Endothelial cell of umbilical vein (primary cell): ENCODE measurements around the gene GPRC6A. TPM values are rescaled to one million over a fixed set of nuclear protein-coding genes. Genes with fewer than 3 reads are reported as not detected.

ENCODE experiments used
- BruUV-seq: library from RNA; stranded (reverse); fragments of 400-500 nt; replicated peaks from 2 replicates; lab custom pipeline; 2021; lab: Mats Ljungman, UMichigan
- CTCF ChIA-PET: fragments of 300-600, 350-600 bp; sonication (Branson Sonifier 250); formaldehyde crosslinking; loops from one replicate; lab custom pipeline; 2021; ENCODE audit warnings: antibody characterized with exemption, inconsistent platforms; lab: Charles Lee
- POLR2A ChIA-PET: fragments of 300-600, 350-600 bp; sonication (Branson Sonifier 250); formaldehyde crosslinking; loops from one replicate; lab custom pipeline; 2021; ENCODE audit warnings: antibody characterized with exemption, inconsistent platforms; lab: Charles Lee
- DNase-seq: peaks from one replicate; pipeline ENCODE4 v3.0.0-alpha.2; 2011; ENCODE audit warnings: low read depth, low spot score
- FAIRE-seq: peaks from 2 replicates; lab custom pipeline; 2011; peaks lifted over from hg19 to GRCh38; lab: Jason Lieb, UNC
- H2AFZ ChIP-seq: 2 replicates; pipeline ENCODE4 v1.6.0; 2012; ENCODE audit warnings: low read depth, low read length, control low read depth, inconsistent platforms
- H3K27ac ChIP-seq: 2 replicates; pipeline ENCODE4 v1.5.1; 2011; ENCODE audit warnings: low read depth, mild to moderate bottlenecking, control low read depth, low read length, moderate library complexity; ENCODE audit not compliant: insufficient read depth
- H3K27me3 ChIP-seq, 2 experiments: 2 replicates each; pipeline versions ENCODE4 v1.6.0 to v1.6.1; 2011; ENCODE audit warnings: low read length in 2 of 2, mixed read lengths in 1 of 2; ENCODE audit not compliant: control insufficient read depth in 2 of 2, insufficient read depth in 2 of 2
- H3K36me3 ChIP-seq, 2 experiments: 2 replicates in 1 of 2; 3 replicates in 1 of 2; pipeline ENCODE4 v1.5.1; 2011; ENCODE audit warnings: low read length in 2 of 2, mild to moderate bottlenecking in 1 of 2, moderate library complexity in 1 of 2; ENCODE audit not compliant: control insufficient read depth in 2 of 2, insufficient read depth in 2 of 2; ENCODE audit errors: extremely low read depth in 1 of 2
- H3K4me1 ChIP-seq: 3 replicates; pipeline ENCODE4 v1.5.1; 2011; ENCODE audit warnings: mild to moderate bottlenecking, low read length; ENCODE audit not compliant: control insufficient read depth, insufficient read depth; ENCODE audit errors: extremely low read depth
- H3K4me2 ChIP-seq: 2 replicates; pipeline ENCODE4 v1.6.1; 2011; ENCODE audit warnings: low read length, control low read depth, mixed read lengths; ENCODE audit not compliant: insufficient read depth
- H3K4me3 ChIP-seq, 3 experiments: fragments of 200-600 bp in 1 of 3; sonication (generic), shearing (Covaris generic) in 1 of 3; replicated peaks in 1 of 3; 2 replicates each; pipeline ENCODE4 v1.5.1; 2011 to 2016; ENCODE audit warnings: control low read depth in 3 of 3, low read length in 3 of 3, mild to moderate bottlenecking in 2 of 3, inconsistent platforms in 1 of 3, low read depth in 1 of 3, moderate library complexity in 1 of 3; ENCODE audit not compliant: insufficient read depth in 1 of 3
- H3K79me2 ChIP-seq: 2 replicates; pipeline ENCODE4 v1.6.0; 2012; ENCODE audit warnings: low read length, inconsistent platforms; ENCODE audit not compliant: control insufficient read depth, insufficient read depth
- H3K9ac ChIP-seq: replicated peaks from 2 replicates; pipeline ENCODE3; 2011; ENCODE audit warnings: low read length, control low read depth; ENCODE audit not compliant: insufficient read depth; ENCODE audit errors: extremely low read depth
- H3K9me1 ChIP-seq: replicated peaks from 3 replicates; pipeline ENCODE4 v1.6.0; 2011; ENCODE audit warnings: mild to moderate bottlenecking, low read length; ENCODE audit not compliant: control insufficient read depth, insufficient read depth; ENCODE audit errors: extremely low read depth
- H3K9me3 ChIP-seq: replicated peaks from 2 replicates; pipeline ENCODE4 v1.5.1; 2012; ENCODE audit warnings: low read length, inconsistent platforms; ENCODE audit not compliant: control insufficient read depth, insufficient read depth
- H4K20me1 ChIP-seq: replicated peaks from 2 replicates; pipeline ENCODE3; 2011; ENCODE audit warnings: mild to moderate bottlenecking, low read length; ENCODE audit not compliant: control insufficient read depth, insufficient read depth; ENCODE audit errors: extremely low read depth
- CTCF ChIP-seq, 2 donors: IDR thresholded peaks; 1 replicate in 1 of 2; 2 replicates in 1 of 2; pipeline ENCODE4 v1.5.1; 2011; ENCODE audit warnings: low read length in 2 of 2, mild to moderate bottlenecking in 2 of 2, moderate library complexity in 2 of 2, control low read depth in 1 of 2, inconsistent platforms in 1 of 2, low read depth in 1 of 2; ENCODE audit not compliant: insufficient read depth in 1 of 2; ENCODE audit errors: extremely low read depth in 1 of 2
- EZH2 ChIP-seq: IDR thresholded peaks from 2 replicates; pipeline ENCODE4 v1.6.1; 2012; ENCODE audit warnings: borderline replicate concordance, low read depth, mild to moderate bottlenecking, moderate library complexity, low read length, inconsistent platforms; ENCODE audit not compliant: severe bottlenecking
- GATA2 ChIP-seq: IDR thresholded peaks from 2 replicates; pipeline ENCODE4 v1.7.0; 2011; ENCODE audit warnings: low read depth, mild to moderate bottlenecking, moderate library complexity, mixed read lengths, low read length; ENCODE audit not compliant: insufficient read length, insufficient read depth
- JUN ChIP-seq: IDR thresholded peaks from 2 replicates; pipeline ENCODE4 v1.6.1; 2011; ENCODE audit warnings: borderline replicate concordance, low read depth; ENCODE audit not compliant: insufficient read length, insufficient read depth
- MYC ChIP-seq: IDR thresholded peaks from one replicate; pipeline ENCODE4 v1.6.1; 2011; ENCODE audit warnings: mild to moderate bottlenecking, low read depth, low read length
- POLR2A ChIP-seq: IDR thresholded peaks from 2 replicates; pipeline ENCODE4 v1.6.1; 2012; ENCODE audit warnings: low read depth, mild to moderate bottlenecking, control low read depth, low read length
- dilution Hi-C: fragments of 300-500 bp; cut with MboI; formaldehyde crosslinking; loops from one replicate; pipeline ENCODE4 v1.15.0; 2019; ENCODE audit warnings: low sequenced_read_pairs; ENCODE audit not compliant: extremely low pct_ligation_motif_present
- intact Hi-C: fragments of 100-400 bp; cut with micrococcal nuclease; formaldehyde crosslinking; loops from one replicate; pipeline ENCODE4 v1.10.0; 2022
- polyA plus RNA-seq, 4 experiments: library from polyadenylated mRNA; depleted of rRNA in 3 of 4; stranded (reverse) in 3 of 4; unstranded in 1 of 4; fragments of >200 nt; gene quantifications; 2 replicates each; pipeline versions ENCODE4 v1.2.1 to v1.2.3, GENCODE V29; 2011 to 2012; ENCODE audit warnings: missing spikeins in 1 of 4
- total RNA-seq: library from RNA; stranded (reverse); gene quantifications from 2 replicates; pipeline ENCODE4 v1.2.3, GENCODE V29; 2021

Gene GPRC6A
- total and polyA plus RNA-seq, 2 donors (not counting 3 experiments of a cell fraction or from before 2014, with no cell fraction given), result not detected

- DNase-seq (no peak), FAIRE-seq (no peak)
- no peak for TF ChIP-seq GATA2
- peak; percentile 6 for TF ChIP-seq JUN
- no peak for TF ChIP-seq POLR2A
- no peak for TF ChIP-seq CTCF (IDR thresholded peaks at IDR 0.05; ENCODE audit: extremely low read depth in 1 of 2, insufficient read depth in 1 of 2, low read depth in 1 of 2, low read length in 2 of 2)
- TF ChIP-seq MYC, result no peak
- TF ChIP-seq EZH2, result no peak
- Histone ChIP-seq H3K4me3 (no peak overlapping the region), H3K79me2 (no peaks in the 10 kb centered on the region), H3K4me2 (no peak overlapping the region), H4K20me1 (no peaks in the 10 kb centered on the region), H3K27ac (no peak overlapping the region), H2AFZ (no peak overlapping the region), H3K4me1 (no peaks in the 10 kb centered on the region), H3K9me1 (no peaks in the 10 kb centered on the region), H3K9me3 (no peaks in the 10 kb centered on the region), H3K36me3 (no peaks in the 10 kb centered on the region), H3K9ac (no peak overlapping the region), H3K27me3 (peaks cover 0 to 2% of the 10 kb centered on the region in 2 experiments)
- ChIA-PET CTCF (no interaction called here), POLR2A (no interaction called here)
- BruUV-seq, result no TSS peak
- dilution Hi-C loops (no loop called here), intact Hi-C loops (no loop called here)
Measured at GRCh38 chr6:116840091-116840490, 11.2 kb upstream of the GPRC6A start.
